Fibroblast of lung (primary cell): ENCODE results near the gene DHRS12. TPM values are rescaled to one million over a fixed set of nuclear protein-coding genes. Genes with fewer than 3 reads are reported as not detected.

Experiments
- DNase-seq, 2 donors: peaks; one replicate each; pipeline versions ENCODE4 v3.0.0 to v3.0.0-alpha.2; 2010; ENCODE audit warnings: low read depth in 2 of 2
- H2AFZ ChIP-seq: 2 replicates; pipeline ENCODE4 v1.5.1; 2012; ENCODE audit warnings: low read length, control low read depth, inconsistent platforms
- H3K27ac ChIP-seq: 2 replicates; pipeline ENCODE4 v1.5.1; 2011; ENCODE audit warnings: low read length, control low read depth; ENCODE audit not compliant: insufficient read depth
- H3K27me3 ChIP-seq: 2 replicates; pipeline ENCODE4 v1.5.1; 2011; ENCODE audit warnings: mild to moderate bottlenecking, low read length; ENCODE audit not compliant: control insufficient read depth, insufficient read depth
- H3K36me3 ChIP-seq: 2 replicates; pipeline ENCODE4 v1.5.1; 2011; ENCODE audit warnings: low read length; ENCODE audit not compliant: control insufficient read depth, insufficient read depth
- H3K4me1 ChIP-seq: 2 replicates; pipeline ENCODE4 v1.5.1; 2011; ENCODE audit warnings: low read length; ENCODE audit not compliant: control insufficient read depth, insufficient read depth; ENCODE audit errors: extremely low read depth
- H3K4me2 ChIP-seq: 2 replicates; pipeline ENCODE4 v1.5.1; 2011; ENCODE audit warnings: low read length, control low read depth; ENCODE audit not compliant: insufficient read depth; ENCODE audit errors: extremely low read depth
- H3K4me3 ChIP-seq, 4 experiments: fragments of 200-600 bp in 1 of 4; sonication (generic) in 1 of 4; replicated peaks in 1 of 4; 2 replicates each; pipeline ENCODE4 v1.5.1; 2011 to 2016; ENCODE audit warnings: low read length in 4 of 4, low read depth in 3 of 4, mild to moderate bottlenecking in 3 of 4, control low read depth in 2 of 4, inconsistent platforms in 1 of 4, mixed read lengths in 1 of 4; ENCODE audit not compliant: insufficient read depth in 1 of 4; ENCODE audit errors: control extremely low read depth in 1 of 4
- H3K79me2 ChIP-seq: 2 replicates; pipeline ENCODE4 v1.5.1; 2012; ENCODE audit warnings: mild to moderate bottlenecking, low read length, inconsistent platforms; ENCODE audit not compliant: control insufficient read depth, insufficient read depth
- H3K9ac ChIP-seq: 2 replicates; pipeline ENCODE4 v1.5.1; 2011; ENCODE audit warnings: mild to moderate bottlenecking, low read length, control low read depth; ENCODE audit not compliant: insufficient read depth
- H3K9me3 ChIP-seq: 2 replicates; pipeline ENCODE4 v1.5.1; 2012; ENCODE audit warnings: low read depth, low read length; ENCODE audit not compliant: control insufficient read depth, insufficient read depth
- H4K20me1 ChIP-seq: 2 replicates; pipeline ENCODE4 v1.5.1; 2011; ENCODE audit warnings: low read length; ENCODE audit not compliant: control insufficient read depth, insufficient read depth; ENCODE audit errors: extremely low read depth
- EZH2 ChIP-seq: IDR thresholded peaks from 2 replicates; pipeline ENCODE4 v1.5.1; 2012; ENCODE audit warnings: low read length, control low read depth, mild to moderate bottlenecking; ENCODE audit errors: missing control alignments
- polyA plus RNA-seq, 2 donors: library from polyadenylated mRNA; depleted of rRNA in 1 of 2; stranded (reverse) in 1 of 2; unstranded in 1 of 2; fragments of >200 nt; gene quantifications; 2 replicates each; pipeline ENCODE4 v1.2.1, GENCODE V29; 2011 to 2012; ENCODE audit warnings: missing spikeins in 1 of 2
- total RNA-seq: library from RNA; depleted of rRNA; stranded (reverse); fragments of >200 nt; gene quantifications from 2 replicates; pipeline ENCODE4 v1.2.1, GENCODE V29; 2014
- TF ChIP-seq, protein P1 (sequence below), 2 donors: IDR thresholded peaks in 1 of 2; conservative IDR thresholded peaks in 1 of 2; 1 replicate in 1 of 2; 2 replicates in 1 of 2; pipeline ENCODE4 v1.5.1; 2011 to 2012; ENCODE audit warnings: low read length in 2 of 2, control low read depth in 1 of 2, inconsistent platforms in 1 of 2, low read depth in 1 of 2, mild to moderate bottlenecking in 1 of 2

Gene DHRS12
- total and polyA plus RNA-seq, 2 donors (not counting 1 experiment from before 2014, with no cell fraction given): 5.7 to 6.1 TPM

DNA sequence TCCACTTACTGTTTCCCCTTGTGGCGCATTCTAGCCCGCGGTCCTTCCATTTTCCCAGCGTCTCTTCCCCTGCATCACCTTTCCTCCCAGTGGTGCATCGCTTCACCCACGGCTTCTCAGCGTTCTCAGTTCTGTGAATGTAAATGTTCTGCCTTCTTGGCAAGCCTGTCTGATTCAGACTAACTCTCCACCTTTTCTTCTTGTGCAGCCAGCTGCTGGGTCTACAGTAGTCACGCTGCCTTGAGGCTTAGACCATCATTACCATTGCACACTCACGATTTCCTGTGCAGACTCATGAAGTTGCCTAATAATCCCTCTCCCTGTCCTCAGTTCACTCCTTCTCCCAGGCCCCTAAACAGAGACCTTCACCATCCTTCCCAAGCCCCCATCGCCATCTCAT lies 75.0 kb downstream of the DHRS12 start:
- Histone ChIP-seq H3K9ac (no peak overlapping the region), H3K27ac (no peak overlapping the region), H3K79me2 (no peaks in the 10 kb centered on the region), H4K20me1 (no peaks in the 10 kb centered on the region), H3K36me3 (peaks cover 2% of the 10 kb centered on the region), H2AFZ (no peak overlapping the region), H3K4me1 (peaks cover 27% of the 10 kb centered on the region), H3K27me3 (no peaks in the 10 kb centered on the region), H3K9me3 (no peaks in the 10 kb centered on the region), H3K4me2 (no peak overlapping the region), H3K4me3 (no peak overlapping the region)
- peak; percentile 82 to 87 for DNase-seq
- TF ChIP-seq, protein P1, sequence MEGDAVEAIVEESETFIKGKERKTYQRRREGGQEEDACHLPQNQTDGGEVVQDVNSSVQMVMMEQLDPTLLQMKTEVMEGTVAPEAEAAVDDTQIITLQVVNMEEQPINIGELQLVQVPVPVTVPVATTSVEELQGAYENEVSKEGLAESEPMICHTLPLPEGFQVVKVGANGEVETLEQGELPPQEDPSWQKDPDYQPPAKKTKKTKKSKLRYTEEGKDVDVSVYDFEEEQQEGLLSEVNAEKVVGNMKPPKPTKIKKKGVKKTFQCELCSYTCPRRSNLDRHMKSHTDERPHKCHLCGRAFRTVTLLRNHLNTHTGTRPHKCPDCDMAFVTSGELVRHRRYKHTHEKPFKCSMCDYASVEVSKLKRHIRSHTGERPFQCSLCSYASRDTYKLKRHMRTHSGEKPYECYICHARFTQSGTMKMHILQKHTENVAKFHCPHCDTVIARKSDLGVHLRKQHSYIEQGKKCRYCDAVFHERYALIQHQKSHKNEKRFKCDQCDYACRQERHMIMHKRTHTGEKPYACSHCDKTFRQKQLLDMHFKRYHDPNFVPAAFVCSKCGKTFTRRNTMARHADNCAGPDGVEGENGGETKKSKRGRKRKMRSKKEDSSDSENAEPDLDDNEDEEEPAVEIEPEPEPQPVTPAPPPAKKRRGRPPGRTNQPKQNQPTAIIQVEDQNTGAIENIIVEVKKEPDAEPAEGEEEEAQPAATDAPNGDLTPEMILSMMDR (conservative IDR thresholded peaks at IDR 0.05 in 1 of 2, IDR thresholded peaks at IDR 0.05 in 1 of 2; ENCODE audit: low read depth in 1 of 2, low read length in 2 of 2): no peak
- no peak for TF ChIP-seq EZH2

DNA sequence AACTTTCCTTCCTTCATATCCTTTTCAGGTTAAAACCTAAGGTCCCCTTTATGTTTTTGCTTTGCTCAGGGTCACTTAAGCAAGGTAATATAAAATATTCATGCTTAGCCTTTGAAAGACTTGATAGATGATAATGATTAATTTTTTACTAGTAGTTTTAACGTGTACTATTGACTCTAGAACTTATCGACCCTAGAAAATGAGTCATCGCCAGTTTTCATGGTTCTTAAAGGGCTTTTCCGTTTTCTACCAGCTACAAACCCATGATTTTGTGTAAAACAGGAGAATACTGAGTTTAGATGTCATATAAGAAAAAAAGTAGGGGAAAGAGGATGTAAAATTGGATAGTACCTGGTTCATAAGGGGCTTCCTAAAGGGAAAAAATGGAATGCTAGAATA lies 75.7 kb downstream of the DHRS12 start:
- H3K36me3 ChIP-seq: peaks cover 2% of the 10 kb centered on the region
- H3K4me3 ChIP-seq: no peak overlapping the region
- H2AFZ ChIP-seq: no peak overlapping the region
- no peaks in the 10 kb centered on the region for H3K9me3 ChIP-seq
- no peak overlapping the region for H3K4me2 ChIP-seq
- peaks cover 27% of the 10 kb centered on the region for H3K4me1 ChIP-seq
- no peak overlapping the region for H3K27ac ChIP-seq
- H3K27me3 ChIP-seq: no peaks in the 10 kb centered on the region
- H3K9ac ChIP-seq: no peak overlapping the region
- no peak for DNase-seq
- H4K20me1 ChIP-seq: no peaks in the 10 kb centered on the region
- no peaks in the 10 kb centered on the region for H3K79me2 ChIP-seq
- TF ChIP-seq, protein P1 (conservative IDR thresholded peaks at IDR 0.05 in 1 of 2, IDR thresholded peaks at IDR 0.05 in 1 of 2; ENCODE audit: low read depth in 1 of 2, low read length in 2 of 2): no peak
- TF ChIP-seq EZH2: no peak

DNA sequence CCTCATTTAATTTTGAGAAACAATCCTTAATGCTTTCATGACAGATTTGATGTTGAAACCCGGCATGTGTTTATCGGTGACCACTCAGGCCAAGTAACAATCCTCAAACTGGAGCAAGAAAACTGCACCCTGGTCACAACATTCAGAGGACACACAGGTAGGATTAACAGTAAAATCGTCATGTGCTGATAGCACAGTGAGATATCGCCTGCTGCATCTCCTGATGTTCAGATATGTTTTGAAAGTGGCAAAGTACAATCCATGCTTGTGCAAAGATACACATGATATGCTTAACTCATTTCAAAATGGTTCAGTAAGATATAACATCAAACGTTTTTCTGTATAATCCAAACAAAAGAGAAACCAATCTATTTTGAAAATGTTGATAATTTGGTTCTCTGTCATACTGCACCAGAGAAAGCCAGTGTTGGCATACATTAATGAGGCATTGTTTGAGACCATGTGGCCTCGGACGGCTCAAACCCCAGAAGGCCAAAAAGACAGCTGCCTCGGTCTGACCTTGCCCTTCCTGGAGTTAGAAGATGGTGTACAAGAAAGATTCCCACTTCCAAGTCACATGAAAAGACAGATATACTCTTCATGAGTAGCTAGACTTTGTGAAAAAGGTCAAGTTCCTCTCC lies 76.2 kb downstream of the DHRS12 start:
- Histone ChIP-seq H3K36me3 (peaks cover 2% of the 10 kb centered on the region), H3K27ac (no peak overlapping the region), H4K20me1 (no peaks in the 10 kb centered on the region), H3K9ac (no peak overlapping the region), H3K79me2 (no peaks in the 10 kb centered on the region), H2AFZ (no peak overlapping the region), H3K27me3 (no peaks in the 10 kb centered on the region), H3K4me2 (no peak overlapping the region), H3K4me3 (no peak overlapping the region), H3K9me3 (no peaks in the 10 kb centered on the region), H3K4me1 (peaks cover 27% of the 10 kb centered on the region)
- TF ChIP-seq EZH2: no peak
- TF ChIP-seq, protein P1 (conservative IDR thresholded peaks at IDR 0.05 in 1 of 2, IDR thresholded peaks at IDR 0.05 in 1 of 2; ENCODE audit: low read depth in 1 of 2, low read length in 2 of 2): no peak
- DNase-seq: no peak
